ENCODE measurements around the gene LEF1. TPM values are rescaled to one million over a fixed set of nuclear protein-coding genes. Genes with fewer than 3 reads are reported as not detected.

LEF1 gene
- total RNA-seq, 1 experiment from 2014 or later = 0.79 TPM

- no TSS peak for BruUV-seq (replicated peaks)
- H3K4me2 ChIP-seq (ENCODE audit: low read length) = no peak overlapping the region
- POLR2A ChIA-PET = no interaction called here
Measured at GRCh38 chr4:108126806-108127205, 41.9 kb downstream of the LEF1 start.

More at GRCh38 chr4:108126806-108127205, 41.9 kb downstream of the LEF1 start:
- no peaks in the 10 kb centered on the region for H3K79me2 ChIP-seq (ENCODE audit: insufficient read depth, low read length)
- ChIA-PET CTCF (no interaction called here), RAD21 (ENCODE audit: low non-redundant PET in 1 of 2, low total read pairs in 2 of 2, uncharacterized antibody in 2 of 2, unreplicated experiment in 2 of 2) (interaction anchor here in 1 of 2 experiments (0.7 kb wide), 1 partner anchor 82 kb away, joined by 4 read pairs; no protein-coding TSS in a partner anchor)
- TF ChIP-seq POLR2A (IDR thresholded peaks at IDR 0.05; ENCODE audit: borderline replicate concordance, extremely low read depth, insufficient read depth, insufficient read length) (no peak), ZBTB33 (IDR thresholded peaks at IDR 0.05; ENCODE audit: extremely low read depth, insufficient replicate concordance, low read length) (no peak), CEBPB (IDR thresholded peaks at IDR 0.05; ENCODE audit: low read depth) (no peak), REST (IDR thresholded peaks at IDR 0.05; ENCODE audit: low read depth) (no peak), MAX (IDR thresholded peaks at IDR 0.05) (no peak), TCF7L2 (IDR thresholded peaks at IDR 0.05; ENCODE audit: borderline replicate concordance, extremely low read depth, insufficient read depth, insufficient read length) (no peak), EZH2 (IDR thresholded peaks at IDR 0.05) (no peak), JUND (IDR thresholded peaks at IDR 0.05) (no peak)
- no peaks in the 10 kb centered on the region for H3K9me2 ChIP-seq (ENCODE audit: insufficient read depth)
- no peak overlapping the region for H2AFZ ChIP-seq (ENCODE audit: low read depth, low read length, poor library complexity, severe bottlenecking)
- intact Hi-C loops (cut with micrococcal nuclease) = no loop called here
- ATAC-seq (no peak), DNase-seq (ENCODE audit: low read depth, low spot score) (no peak)
- H3K9me3 ChIP-seq (ENCODE audit: control insufficient read depth in 1 of 2, insufficient read depth in 1 of 2, low read depth in 1 of 2, low read length in 2 of 2) = no peaks in the 10 kb centered on the region
- H3K9ac ChIP-seq (ENCODE audit: low read length) = no peak overlapping the region
- no peaks in the 10 kb centered on the region for H3K4me1 ChIP-seq (ENCODE audit: control insufficient read depth in 1 of 2, insufficient read depth in 2 of 2, low read length in 2 of 2)
- no peak overlapping the region for H3K27ac ChIP-seq (ENCODE audit: low read depth, low read length)
- no peaks in the 10 kb centered on the region for H3K36me3 ChIP-seq (ENCODE audit: control insufficient read depth in 1 of 2, insufficient read depth in 2 of 2, low read length in 2 of 2)
- no peak overlapping the region for H3K4me3 ChIP-seq (replicated peaks in 1 of 2; ENCODE audit: low read depth in 1 of 2, low read length in 2 of 2)
- H3K27me3 ChIP-seq (ENCODE audit: insufficient read depth, low read length) = no peaks in the 10 kb centered on the region
- H4K20me1 ChIP-seq (ENCODE audit: insufficient read depth) = no peaks in the 10 kb centered on the region
